Kidney tubule cell (primary cell): Measurements from ENCODE around the gene DLEC1.
A peak's percentile ranks its signal among the peaks of the same experiment; 100 is the strongest.
"Not testable (repeated sequence)": the region's sequence is repeated elsewhere in the genome, so short reads cannot be mapped to it uniquely, and the experiment has no call there.

Experiments used
- DNase-seq: peaks from one replicate; pipeline ENCODE4 v3.0.0-alpha.2; 2018; ENCODE audit warnings: low spot score

Gene DLEC1

DNA sequence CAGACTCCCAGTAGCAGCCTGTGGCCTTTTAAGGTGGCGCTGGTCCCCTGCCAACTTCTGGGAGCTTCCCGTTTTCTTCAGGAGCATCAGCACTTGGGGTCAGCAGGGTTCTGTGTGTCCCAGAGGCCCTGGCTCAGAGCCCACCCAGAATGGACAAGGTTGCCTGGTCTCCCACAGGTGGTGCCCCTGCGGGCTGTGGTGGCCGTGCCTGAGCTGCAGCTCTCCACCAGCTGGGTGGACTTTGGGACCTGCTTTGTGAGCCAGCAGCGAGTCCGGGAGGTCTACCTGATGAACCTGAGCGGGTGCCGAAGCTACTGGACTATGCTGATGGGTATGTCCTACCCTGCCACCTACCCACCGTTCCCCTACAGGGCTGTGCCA, 82.4 kb downstream of the DLEC1 start:
- DNase-seq = no peak

DNA sequence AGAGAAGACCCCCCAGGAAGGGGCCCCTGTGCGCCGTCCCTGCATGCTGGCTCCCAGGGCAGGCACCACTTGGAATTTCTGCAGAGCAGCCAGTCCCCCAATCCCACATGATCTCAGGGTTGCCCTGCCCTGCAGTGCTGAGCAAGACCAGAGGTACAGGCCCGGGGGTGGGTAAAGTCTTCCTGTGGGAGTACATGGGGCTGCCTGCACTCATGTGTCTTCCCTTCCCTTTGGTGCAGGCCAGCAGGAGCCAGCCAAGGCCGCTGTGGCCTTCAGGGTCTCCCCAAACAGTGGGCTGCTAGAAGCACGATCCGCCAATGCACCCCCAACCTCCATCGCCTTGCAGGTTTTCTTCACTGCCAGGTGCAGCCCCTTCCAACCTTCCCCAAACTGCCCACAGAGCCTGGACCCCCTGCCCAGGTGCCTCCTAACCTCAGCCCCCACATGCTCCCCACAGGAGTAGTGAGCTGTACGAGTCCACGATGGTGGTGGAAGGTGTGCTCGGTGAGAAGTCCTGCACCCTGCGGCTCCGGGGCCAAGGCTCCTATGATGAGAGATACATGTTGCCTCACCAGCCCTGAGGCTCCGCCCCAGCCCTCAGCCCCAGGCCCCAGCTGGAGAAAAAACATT, 82.9 kb downstream of the DLEC1 start:
- no peak for DNase-seq

DNA sequence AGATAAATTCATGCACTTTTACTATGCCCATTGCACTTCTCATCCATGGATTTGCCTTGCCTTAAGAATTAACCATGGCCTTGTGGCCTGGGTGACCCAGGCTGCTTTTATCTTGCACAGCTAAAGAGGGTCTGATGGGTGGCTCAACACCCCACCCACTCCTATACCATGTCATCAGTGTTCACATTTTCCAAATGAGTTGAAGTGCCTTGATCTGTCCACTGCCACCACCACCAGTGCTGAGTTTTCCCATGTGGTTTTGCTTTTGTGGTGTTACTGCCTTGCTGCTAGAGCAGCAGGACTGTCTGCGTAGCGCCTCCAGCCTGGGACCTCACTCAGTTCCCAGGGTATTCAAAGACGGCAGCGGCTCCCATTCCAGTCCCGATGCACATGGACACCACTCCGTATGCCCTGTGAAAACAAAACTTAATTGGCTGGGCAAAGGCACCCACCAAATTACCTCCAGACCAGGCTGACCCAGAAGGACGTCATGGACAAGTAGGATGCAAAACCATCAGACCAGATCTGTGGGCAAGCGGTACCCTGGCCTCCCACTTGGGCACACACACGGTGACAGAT, 83.8 kb downstream of the DLEC1 start:
- DNase-seq = no peak

DNA sequence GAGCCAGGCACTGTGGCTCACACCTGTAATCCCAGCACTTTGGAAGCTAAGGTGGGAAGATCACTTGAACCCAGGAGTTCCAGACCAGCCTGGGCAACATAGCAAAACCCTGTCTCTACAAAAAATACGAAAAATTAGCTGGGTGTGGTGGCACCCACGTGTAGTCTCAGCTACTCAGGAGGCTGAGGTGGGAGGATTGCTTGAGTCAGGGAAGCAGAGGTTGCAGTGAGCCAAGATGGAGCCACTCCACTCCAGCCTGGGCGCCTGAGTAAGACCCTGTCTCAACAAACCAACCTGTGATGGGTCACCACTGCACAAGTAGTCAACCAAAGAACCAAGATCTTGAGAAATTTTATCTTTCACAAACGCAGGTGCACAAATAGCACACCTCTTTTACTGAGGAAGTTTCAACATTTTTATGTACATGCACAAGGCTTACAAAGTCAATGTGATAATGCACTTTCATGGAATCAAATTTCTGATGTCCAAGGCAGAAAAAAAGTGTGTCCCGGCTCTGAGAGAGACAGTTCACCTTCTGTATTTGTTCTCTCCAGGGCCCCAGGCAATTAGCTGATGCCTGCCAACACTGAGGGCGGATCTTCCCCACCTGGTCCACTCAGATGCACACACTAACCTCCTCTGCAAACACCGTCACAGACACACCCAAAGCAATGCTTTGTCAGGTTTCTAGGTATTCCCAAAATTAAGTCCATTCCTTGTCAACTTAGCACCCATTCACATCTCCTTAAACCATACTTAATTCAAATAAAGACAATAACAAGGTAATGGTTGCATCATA, 85.5 kb downstream of the DLEC1 start:
- DNase-seq = no peak

DNA sequence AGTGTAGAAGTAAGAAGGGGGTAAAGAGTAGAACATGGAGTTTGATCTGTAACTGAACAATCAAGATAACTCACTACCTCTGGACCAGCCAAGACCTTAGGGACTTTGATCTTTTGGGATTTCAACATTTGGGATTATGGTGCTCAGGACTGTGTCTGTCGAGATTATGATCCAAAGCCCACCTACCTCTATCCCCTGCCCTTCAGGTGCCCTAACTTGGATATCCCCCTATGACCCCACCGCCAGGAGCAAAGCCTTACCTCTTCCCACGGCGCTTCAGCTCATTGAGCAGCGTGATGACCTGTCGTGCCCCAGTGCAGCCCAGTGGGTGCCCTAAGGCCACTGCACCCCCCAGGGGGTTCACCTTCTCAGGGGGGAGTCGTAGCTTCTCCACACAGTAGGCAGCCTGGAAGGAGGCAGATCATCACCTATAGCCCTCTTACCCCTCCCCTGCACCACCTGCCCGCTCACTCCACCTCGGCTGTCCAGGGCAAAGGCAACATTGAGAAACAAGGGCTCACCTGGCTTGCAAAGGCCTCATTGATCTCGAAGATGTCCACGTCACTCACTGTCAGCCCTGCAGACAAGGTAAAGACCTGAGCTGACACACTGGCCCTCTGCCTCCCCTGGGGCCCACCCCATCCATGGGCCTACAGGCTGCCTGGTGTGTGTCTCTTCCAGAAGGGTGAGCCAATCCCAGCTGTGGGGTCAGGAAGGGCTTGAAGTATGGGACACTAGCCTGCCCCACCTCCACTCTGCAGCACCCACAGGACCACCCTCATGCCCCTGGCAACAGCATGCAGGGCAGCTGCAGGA, 86.5 kb downstream of the DLEC1 start:
- no peak for DNase-seq

DNA sequence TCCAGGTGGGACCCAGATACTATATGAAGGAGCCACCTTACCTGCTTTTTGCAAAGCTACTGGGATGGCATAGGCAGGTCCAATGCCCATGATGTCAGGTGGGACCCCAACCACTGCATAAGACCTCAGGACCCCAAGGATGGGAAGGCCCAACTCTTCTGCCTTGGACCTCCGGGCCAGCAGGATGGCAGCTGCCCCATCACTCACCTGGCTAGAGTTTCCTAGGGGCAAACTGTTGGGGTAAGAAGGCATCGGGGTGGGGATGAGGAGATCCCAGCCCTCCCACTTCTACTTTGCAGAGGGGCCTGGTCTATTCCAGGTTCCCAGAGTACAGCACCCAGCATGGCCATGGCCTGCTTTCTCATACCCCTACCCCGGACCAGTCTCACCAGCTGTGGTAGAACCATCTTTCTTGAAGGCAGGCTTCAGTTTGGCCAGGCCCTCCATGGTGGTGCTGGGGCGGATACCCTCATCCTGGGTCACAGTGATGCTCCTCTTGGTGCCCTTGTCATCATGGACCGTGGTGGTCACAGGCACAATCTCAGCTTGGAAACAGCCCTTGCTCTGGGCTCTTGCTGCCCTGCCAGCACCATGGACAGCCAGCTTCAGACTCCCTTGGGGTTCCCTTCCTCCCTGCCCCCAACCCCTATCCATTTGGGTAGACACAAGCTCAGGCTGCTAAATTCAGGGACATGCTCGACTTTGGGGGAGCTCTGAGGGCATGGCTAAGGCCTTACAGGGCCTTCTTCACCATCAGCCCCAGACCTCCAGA, 87.3 kb downstream of the DLEC1 start:
- no peak for DNase-seq

DNA sequence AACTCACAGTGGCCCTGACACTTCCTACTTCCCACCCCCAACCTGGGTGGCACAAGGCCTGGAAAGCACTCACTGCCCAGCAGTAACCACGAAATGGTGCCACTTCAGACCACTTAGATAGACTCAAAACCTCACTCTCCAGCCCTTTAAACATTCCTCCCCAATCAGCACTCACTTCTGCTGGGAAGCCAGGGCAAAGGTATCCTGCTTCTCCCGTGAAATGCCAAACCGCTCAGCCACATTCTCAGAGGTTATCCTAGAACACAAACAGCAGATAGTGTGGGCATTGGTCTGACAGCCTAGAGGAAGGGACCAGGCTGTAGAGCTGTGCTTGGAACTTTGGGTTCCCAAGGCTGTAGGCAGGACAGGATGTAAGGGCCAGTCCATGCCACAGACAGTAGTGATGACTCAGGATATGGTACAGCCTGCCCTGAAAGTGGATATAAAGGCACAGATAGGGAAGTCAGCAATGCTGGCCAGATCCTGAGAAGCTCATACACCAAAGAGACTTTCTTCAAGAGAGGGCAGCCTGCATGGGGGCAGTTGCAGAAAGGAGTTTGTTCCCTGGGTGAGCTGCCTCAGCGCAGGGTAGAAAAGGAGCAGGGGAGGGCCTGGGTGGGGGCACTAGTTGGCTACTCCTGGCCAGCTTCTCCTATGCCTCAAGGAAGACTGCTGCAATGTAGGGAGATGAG, 88.7 kb downstream of the DLEC1 start:
- DNase-seq = peak; percentile 30

DNA sequence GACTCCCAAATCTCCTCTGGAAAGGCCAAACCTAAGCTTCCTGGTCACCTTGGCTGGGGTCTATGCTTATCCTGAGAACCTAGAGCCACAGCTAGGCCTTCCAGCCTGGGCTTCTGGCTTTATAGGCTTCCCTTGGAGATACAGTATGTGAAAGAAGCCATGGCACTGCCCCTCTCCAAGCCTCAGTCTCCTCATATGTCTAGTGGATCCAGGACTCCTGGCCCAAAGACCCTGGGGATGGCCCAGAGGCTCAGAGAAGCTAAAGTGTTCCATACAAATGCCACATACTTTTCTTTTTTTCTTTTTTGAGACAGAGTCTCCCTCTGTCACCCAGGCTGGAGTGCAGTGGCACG, 89.3 kb downstream of the DLEC1 start:
- no peak for DNase-seq

DNA sequence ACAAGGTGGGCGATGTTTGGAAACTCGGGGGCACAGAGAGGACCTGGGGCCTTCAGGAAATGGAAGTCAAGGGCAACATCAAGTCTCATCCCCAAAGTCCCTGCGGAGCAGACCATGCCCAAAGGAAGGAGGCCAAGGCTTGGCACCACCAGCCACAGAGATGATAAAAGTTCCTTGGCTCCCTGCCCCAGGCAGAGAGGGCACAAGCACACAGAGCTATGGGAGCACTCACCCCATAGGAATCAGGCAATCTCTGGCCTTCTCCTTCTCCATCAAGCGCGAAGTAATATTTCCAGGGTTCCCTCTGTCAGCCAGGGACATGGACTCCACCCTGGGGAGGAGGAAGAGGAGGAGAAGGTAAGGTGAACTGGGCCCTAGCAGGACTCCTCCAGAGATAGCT, 90.0 kb downstream of the DLEC1 start:
- no peak for DNase-seq

DNA sequence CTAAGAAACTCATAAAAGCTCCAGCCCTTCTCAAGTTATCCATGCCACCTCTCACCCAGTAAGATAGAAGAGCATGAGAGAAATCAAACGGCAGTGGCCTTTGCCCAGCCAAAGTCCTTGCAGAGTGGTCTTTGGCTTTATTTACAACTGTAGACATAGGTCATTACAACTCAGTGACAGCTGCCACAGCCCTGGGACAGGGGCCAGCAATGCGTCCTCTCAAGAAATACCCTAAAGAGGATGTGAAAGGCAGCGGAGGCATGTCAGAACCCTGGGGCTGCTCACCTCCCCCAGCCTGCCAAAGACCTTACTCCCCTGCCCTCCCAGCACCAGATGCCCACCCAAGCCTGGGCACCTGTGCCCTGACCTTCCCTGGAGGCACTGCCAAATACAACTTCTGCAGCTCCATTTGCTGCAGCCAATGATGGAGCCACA, 91.6 kb downstream of the DLEC1 start:
- no peak for DNase-seq

DNA sequence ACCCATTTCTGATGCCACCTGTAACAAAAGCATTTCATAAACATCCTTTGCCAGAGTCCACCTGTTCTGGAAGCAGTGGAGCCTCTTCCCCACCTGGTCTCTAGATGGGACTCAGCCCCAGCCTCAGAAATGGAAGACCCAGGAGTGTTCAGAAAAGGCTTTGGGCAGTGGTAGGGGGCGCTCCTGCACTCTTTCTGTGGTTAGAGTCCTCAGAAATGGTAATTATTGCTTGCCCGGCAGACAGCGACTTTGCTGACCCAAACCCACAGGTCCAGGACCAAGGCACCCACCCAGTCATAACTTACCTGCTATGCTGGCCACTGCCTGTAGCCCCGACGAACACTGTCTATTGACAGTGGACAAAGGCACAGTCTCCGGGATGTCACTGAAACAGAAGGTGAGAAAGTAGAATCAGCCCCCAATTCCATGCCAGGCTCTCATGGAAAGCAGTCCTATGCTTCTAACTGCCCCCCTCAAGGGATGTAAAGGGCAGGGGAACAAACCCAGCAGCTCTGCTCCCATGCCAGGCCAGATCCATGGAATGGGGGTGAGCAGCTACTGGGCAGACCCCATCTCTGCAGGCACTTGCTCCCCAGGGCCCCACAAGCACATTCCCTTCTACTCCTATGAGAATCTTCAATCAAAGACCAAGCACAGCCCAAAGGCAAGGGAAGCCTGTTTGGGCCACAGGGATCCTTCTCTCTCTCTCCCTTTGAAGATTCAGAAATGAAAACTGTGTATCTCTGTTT, 92.8 kb downstream of the DLEC1 start:
- DNase-seq = no peak

DNA sequence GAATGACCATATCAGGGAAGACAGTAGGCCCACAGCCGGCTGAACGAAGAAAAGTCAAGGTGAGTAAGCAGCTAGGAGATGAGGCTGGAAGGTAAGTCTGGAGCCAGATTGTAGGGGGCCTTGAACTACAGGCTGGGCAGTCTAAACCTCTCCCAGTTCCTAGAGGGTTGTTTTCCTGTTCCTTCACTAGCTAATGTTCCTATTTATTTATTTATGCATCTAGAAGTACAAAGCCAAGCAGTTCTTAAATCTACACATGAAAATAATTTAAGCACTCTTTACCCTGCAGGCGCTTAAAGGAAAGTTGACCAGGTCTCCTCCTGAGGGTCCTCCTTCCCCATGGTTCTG, 94.2 kb downstream of the DLEC1 start:
- no peak for DNase-seq

DNA sequence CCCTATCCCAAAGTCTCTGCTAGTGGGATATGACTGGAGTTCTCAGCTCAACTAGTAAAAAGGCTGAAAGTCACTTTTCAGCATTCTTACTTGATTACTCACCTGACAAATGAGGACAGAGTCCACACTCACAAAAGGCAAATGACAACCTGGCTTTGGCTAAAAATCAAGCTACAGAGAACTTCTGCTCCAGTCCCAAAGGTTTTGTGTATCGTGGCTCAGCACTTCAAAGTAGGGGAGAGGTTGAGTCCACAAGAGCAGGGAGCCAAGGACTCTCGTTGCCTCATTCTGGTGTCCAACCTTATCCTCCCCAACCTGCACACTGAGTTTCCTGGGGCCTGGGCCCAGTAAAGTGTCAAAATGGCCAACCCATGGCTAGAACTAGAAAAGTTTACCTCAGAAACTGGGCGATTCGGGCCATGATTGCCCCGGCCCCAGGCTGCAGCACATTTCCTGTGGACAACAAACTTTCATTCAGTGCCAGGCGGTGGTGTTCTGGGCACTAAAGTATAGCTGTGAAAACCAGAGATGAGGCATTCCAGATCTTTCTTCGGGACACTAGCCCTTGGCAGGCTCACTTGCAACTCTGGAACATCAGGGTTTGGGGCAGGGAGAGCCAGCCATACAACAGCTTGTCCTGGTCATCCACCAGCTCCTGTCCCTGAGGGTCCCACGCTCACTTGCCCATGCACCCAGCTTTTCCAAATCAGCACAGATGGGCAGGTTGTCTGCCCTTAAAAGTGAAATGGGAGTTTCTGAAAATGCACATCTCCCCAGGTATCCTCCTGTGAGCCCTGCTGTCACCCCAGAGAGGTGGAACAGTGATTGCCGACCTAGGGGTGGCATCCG, 94.8 kb downstream of the DLEC1 start:
- peak; percentile 73 for DNase-seq

DNA sequence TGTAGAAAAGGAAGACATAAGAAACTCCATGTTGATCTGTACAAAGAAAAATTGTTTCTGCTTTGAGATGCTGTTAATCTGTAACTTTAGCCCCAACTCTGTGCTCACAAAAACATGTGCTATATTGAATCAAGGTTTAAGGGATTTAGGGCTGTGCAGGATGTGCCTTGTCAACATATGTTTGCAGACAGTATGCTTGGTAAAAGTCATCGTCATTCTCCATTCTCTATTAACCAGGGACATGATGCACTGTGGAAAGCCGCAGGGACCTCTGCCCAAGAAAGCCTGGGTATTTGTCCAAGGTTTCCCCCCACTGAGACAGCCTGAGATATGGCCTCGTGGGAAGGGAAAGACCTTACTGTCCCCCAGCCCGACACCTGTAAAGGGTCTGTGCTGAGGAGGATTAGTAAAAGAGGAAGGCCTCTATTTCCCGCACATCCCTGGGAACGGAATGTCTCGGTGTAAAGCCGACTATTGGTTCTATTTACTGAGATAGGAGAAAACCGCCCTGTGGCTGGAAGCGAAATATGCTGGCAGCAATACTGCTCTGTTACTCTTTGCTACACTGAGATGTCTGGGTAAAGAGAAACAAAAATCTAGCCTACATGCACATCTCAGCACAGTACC, 95.6 kb downstream of the DLEC1 start:
- DNase-seq = not testable (repeated sequence)

DNA sequence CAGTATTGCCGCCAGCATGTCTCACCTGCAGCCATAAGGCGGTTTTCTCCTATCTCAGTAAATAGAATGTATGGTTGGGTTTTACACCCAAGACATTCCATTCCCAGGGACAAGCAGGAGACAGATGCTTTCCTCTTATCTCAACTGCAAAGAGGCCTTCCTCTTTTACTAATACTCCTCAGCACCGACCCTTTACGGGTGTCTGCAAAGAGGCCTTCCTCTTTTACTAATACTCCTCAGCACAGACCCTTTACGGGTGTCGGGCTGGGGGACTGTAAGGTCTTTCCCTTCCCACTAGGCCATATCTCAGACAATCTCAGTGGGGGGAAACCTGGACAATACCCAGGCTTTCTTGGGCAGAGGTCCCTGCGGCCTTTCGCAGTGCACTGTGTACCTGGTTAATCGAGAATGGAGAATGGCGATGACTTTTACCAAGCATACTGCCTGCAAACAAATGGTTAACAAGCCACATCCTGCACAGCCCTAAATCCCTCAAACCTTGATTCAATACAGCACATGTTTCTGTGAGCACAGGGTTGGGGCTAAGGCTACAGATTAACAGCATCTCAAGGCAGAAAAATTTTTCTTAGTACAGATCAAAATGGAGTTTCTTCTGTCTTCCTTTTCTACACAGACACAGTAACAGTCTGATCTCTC, 96.7 kb downstream of the DLEC1 start:
- peak; percentile 31 for DNase-seq

DNA sequence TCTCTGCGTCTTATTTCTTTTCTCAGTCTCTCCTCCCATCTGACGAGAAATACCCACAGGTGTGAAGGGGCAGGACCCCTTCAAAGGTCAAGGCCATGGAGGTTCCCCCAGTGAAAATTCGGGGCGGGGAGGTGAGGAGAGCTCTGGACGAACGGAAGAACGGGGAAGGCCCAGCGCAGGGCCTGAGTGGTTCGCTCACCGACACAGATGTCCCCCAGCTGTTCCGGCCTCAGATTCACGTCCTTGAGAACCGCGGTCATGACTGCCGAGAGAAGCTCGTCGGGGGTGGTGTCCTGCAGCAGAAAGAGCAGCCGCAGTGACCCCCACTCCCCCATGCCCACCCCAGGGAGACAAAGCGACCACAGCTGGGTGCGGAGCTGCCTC, 97.4 kb downstream of the DLEC1 start:
- DNase-seq = peak; percentile 35

DNA sequence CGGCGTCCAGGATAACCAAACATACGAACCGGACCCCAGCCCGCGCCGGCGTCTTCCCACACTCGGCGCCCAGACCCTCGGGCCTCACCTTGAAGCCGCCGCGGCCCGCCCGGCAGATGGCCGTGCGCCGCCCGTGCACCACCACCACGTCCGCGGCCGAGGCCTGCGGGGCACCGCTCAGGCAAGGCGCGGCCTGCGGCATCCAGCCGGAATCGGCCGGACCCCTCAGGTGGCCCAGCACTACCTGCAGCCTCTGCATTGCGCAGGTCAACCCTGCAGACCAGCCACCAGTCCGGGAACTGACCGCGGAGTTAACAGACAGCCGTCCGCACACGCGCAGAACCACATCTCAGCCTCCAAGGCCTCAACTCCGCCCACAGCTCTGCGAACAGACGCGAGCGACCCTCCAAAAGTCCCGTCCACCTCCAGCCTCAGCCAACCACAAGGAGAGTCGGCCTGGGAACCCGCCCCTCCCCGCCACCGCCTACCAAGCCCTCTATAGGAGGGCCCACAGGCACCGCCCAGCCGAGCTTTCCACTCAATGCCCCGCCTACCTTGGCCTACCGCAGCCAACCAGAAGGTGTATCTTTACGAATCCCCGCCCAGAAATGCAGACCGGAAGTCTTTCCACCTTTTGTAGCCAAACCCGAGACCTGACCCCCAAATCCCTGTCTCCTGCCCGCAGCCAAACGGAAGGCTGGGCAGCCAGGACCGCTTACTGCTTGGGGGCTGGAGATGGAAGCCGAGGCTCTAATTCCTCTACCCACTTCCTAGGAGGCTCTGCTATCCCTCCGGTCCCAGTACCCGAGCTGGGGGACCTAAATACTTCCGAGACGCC, 98.0 kb downstream of the DLEC1 start, which contains the start of gene ACAA1:
TSS of gene ACAA1 (minus strand) at position 351 of the 838 bp plus-strand sequence. CDS start at position 259, 92 bp downstream.
- peak; percentile 100 for DNase-seq
